HepG2 (cell line): ENCODE measurements around the gene PGGT1B. TPM values are rescaled to one million over a fixed set of nuclear protein-coding genes. Genes with fewer than 3 reads are reported as not detected.

ENCODE experiments used
- GATAD2A ChIP-seq: IDR thresholded peaks from 2 replicates; pipeline ENCODE4 v1.6.1; 2016
- ONECUT2 ChIP-seq: sonication (generic); formaldehyde crosslinking; IDR thresholded peaks from 2 replicates; pipeline ENCODE4 v1.4.0; 2020; ENCODE audit warnings: missing genetic modification reagents
- REPIN1 ChIP-seq: sonication (generic); formaldehyde crosslinking; IDR thresholded peaks from 2 replicates; pipeline ENCODE4 v1.8.0; 2022; ENCODE audit warnings: missing genetic modification reagents, low read depth, mild to moderate bottlenecking, borderline replicate concordance
- ZNF549 ChIP-seq: sonication (generic); formaldehyde crosslinking; IDR thresholded peaks from 2 replicates; pipeline ENCODE4 v1.5.0; 2020; ENCODE audit warnings: missing genetic modification reagents
- polyA plus RNA-seq, 8 experiments: library from polyadenylated mRNA; depleted of rRNA in 3 of 8; stranded (reverse) in 7 of 8; unstranded in 1 of 8; fragments of >200 nt; fragmentation: Illumina TruSeq in 4 of 8; extraction: Trizol in 4 of 8; gene quantifications; 2 replicates each; pipeline versions ENCODE4 v1.2.1 to v1.2.3, GENCODE V29; 2011 to 2016; ENCODE audit warnings: low read depth in 4 of 8, missing spikeins in 1 of 8, mixed read lengths in 1 of 8; ENCODE audit not compliant: insufficient read depth in 1 of 8
- total RNA-seq, 5 experiments: library from RNA; depleted of rRNA; stranded (reverse); fragments of >200 nt; fragmentation: Illumina TruSeq; extraction: Trizol; gene quantifications; 2 replicates each; pipeline ENCODE4 v1.2.3, GENCODE V29; 2016; ENCODE audit warnings: low read depth in 1 of 5
- TF ChIP-seq, protein P1 (sequence below): sonication (generic); formaldehyde crosslinking; IDR thresholded peaks from 2 replicates; pipeline ENCODE4 v1.4.0; 2020; ENCODE audit warnings: missing genetic modification reagents
- TF ChIP-seq, protein P2 (sequence below): IDR thresholded peaks from 2 replicates; pipeline ENCODE4 v1.6.1; 2016; ENCODE audit warnings: mild to moderate bottlenecking
- TF ChIP-seq, protein P3 (sequence below): sonication (generic); formaldehyde crosslinking; IDR thresholded peaks from 2 replicates; pipeline ENCODE4 v1.4.0; 2020; ENCODE audit warnings: missing genetic modification reagents, borderline replicate concordance

The PGGT1B gene
- total and polyA plus RNA-seq, 2 of the 13 experiments (the other 11 are each of a cell fraction or from before 2014, with no cell fraction given) = 2.4 to 42.7 TPM

DNA sequence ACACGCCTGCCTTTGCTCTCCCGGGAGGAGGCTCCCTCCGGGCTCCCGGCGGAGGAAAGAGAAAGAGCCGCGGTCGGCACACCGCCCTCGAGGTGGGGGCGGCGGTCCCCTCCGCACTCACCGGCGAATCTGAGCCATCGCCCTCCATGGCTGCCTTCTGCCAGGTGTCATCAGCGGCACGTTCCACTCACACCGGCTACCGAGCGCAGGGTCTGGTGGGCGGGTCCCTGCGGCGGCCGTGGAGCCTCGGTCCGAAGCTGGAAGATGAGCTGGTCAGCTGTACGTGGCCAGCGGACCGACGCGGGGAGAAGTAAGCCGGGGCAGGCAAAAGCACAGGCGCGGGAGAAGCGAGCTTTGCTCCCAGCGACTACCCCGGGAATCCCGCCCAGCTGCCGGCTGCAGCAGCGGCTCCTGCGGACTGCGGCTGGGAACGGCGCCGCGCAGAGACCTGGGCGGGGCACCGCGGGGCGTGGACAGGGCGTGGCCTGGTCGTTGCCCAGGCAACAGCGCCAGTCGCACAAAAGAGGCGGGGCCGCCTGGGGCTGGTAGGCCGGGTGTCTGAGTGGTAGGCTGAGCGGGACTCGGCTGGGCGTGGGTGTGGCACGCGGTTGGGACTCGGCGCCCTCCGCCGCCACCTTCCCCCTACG, 93.1 kb downstream of the PGGT1B start, which contains the start of gene TRIM36 (continued):
- TF ChIP-seq, protein P1, sequence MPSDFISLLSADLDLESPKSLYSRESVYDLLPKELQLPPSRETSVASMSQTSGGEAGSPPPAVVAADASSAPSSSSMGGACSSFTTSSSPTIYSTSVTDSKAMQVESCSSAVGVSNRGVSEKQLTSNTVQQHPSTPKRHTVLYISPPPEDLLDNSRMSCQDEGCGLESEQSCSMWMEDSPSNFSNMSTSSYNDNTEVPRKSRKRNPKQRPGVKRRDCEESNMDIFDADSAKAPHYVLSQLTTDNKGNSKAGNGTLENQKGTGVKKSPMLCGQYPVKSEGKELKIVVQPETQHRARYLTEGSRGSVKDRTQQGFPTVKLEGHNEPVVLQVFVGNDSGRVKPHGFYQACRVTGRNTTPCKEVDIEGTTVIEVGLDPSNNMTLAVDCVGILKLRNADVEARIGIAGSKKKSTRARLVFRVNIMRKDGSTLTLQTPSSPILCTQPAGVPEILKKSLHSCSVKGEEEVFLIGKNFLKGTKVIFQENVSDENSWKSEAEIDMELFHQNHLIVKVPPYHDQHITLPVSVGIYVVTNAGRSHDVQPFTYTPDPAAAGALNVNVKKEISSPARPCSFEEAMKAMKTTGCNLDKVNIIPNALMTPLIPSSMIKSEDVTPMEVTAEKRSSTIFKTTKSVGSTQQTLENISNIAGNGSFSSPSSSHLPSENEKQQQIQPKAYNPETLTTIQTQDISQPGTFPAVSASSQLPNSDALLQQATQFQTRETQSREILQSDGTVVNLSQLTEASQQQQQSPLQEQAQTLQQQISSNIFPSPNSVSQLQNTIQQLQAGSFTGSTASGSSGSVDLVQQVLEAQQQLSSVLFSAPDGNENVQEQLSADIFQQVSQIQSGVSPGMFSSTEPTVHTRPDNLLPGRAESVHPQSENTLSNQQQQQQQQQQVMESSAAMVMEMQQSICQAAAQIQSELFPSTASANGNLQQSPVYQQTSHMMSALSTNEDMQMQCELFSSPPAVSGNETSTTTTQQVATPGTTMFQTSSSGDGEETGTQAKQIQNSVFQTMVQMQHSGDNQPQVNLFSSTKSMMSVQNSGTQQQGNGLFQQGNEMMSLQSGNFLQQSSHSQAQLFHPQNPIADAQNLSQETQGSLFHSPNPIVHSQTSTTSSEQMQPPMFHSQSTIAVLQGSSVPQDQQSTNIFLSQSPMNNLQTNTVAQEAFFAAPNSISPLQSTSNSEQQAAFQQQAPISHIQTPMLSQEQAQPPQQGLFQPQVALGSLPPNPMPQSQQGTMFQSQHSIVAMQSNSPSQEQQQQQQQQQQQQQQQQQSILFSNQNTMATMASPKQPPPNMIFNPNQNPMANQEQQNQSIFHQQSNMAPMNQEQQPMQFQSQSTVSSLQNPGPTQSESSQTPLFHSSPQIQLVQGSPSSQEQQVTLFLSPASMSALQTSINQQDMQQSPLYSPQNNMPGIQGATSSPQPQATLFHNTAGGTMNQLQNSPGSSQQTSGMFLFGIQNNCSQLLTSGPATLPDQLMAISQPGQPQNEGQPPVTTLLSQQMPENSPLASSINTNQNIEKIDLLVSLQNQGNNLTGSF (CRISPR knock-in tag) = no peak; the same call in 1 of the 2 replicates
- TF ChIP-seq, protein P2, sequence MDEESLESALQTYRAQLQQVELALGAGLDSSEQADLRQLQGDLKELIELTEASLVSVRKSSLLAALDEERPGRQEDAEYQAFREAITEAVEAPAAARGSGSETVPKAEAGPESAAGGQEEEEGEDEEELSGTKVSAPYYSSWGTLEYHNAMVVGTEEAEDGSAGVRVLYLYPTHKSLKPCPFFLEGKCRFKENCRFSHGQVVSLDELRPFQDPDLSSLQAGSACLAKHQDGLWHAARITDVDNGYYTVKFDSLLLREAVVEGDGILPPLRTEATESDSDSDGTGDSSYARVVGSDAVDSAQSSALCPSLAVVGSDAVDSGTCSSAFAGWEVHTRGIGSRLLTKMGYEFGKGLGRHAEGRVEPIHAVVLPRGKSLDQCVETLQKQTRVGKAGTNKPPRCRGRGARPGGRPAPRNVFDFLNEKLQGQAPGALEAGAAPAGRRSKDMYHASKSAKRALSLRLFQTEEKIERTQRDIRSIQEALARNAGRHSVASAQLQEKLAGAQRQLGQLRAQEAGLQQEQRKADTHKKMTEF (CRISPR knock-in tag) = peak; percentile 74
- TF ChIP-seq ONECUT2 (no peak), ZNF549 (no peak), REPIN1 (CRISPR knock-in tag) (peak; percentile 86), GATAD2A (CRISPR knock-in tag) (0 out of 2 replicates have a peak, but pooled peaks have one; percentile 40)
- TF ChIP-seq, protein P3, sequence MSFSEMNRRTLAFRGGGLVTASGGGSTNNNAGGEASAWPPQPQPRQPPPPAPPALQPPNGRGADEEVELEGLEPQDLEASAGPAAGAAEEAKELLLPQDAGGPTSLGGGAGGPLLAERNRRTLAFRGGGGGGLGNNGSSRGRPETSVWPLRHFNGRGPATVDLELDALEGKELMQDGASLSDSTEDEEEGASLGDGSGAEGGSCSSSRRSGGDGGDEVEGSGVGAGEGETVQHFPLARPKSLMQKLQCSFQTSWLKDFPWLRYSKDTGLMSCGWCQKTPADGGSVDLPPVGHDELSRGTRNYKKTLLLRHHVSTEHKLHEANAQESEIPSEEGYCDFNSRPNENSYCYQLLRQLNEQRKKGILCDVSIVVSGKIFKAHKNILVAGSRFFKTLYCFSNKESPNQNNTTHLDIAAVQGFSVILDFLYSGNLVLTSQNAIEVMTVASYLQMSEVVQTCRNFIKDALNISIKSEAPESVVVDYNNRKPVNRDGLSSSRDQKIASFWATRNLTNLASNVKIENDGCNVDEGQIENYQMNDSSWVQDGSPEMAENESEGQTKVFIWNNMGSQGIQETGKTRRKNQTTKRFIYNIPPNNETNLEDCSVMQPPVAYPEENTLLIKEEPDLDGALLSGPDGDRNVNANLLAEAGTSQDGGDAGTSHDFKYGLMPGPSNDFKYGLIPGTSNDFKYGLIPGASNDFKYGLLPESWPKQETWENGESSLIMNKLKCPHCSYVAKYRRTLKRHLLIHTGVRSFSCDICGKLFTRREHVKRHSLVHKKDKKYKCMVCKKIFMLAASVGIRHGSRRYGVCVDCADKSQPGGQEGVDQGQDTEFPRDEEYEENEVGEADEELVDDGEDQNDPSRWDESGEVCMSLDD (CRISPR knock-in tag) = no peak
